Fibroblast of upper back skin (primary cell): ENCODE measurements around the gene ANXA5.

Experiments used
- DNase-seq: peaks from one replicate; pipeline ENCODE4 v3.0.0-alpha.2; 2013

ANXA5 gene

DNA sequence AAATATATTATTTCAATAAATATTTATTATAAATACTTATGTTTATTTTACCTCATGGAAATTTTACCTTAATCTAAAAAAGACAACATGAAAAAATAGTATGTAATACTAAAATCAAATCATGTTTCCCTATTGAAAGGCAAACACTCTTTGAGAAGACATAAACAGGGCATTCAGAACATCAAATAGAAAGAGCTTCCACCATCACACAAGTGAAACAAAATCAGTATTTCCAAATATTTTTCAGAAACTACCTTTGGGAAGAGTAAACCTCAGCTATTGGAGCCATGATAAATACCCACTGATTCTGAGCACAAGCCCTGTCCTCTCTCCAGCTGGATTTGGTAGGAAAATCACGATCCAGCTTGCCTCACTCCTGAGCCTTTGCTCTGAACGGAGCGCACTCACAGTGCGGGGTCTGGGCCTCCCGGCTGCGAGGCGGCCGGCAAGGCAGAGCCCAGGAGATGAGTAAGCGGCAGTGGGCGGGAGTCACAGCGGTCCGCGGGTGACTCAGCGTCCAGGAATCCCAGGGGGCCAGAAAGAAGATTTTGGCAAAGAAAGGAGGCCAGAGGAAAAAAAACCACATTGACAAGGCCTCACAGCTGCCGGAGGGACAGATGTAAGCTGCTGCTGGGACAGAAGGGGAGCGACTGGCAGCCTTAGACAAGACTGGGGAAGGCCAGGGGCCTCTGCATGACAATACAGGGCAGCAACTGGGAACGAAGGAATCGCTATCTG, 14.7 kb upstream of the ANXA5 start:
- DNase-seq = peak; percentile 98

DNA sequence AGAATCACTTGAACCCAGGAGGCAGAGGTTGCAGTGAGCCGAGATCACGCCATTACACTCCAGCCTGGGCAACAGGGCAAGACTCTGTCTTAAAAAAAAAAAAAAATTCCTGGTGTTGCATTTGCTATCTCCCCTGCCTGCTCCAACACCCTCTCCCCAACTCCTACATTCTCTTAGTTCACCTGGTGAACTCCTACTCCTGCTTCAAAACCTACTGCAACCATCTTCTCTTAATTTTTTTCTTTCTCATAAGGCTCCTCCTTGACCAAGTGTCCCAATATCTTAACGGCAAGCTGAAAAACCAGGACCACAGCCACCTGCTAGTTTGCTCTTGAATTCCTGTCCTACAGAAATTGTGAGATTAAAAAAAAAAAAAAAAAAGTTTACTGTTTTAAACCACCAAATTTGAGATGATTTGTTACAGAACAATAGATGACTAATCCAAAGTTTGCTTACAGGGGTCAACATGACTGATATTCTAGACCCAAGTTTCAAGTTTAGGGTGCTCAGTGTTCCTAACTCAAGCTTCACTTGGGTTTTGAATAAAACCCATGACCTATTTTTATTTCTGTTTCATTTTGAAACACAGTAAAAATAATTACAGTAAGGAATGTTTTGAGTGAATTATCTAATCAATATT, 13.1 kb upstream of the ANXA5 start:
- no peak for DNase-seq

DNA sequence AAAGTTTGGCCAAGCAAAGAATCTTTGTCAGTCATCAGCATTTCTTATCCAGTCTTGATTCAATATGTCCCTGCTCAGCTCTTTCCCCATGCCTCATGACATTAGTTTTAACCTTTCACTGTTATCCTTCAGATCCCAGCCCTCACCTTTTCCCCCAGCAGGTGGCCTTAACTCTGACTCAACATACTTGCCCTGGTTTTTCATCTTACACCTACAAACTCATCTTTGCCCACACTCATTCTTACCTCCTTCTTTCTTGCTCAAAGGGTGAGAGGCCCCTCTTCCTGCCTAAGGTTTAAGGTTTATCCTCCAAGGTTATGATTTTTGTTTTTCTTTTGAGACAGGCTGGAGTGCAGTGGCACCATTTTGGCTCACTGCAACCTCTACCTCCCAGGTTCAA, 10.6 kb upstream of the ANXA5 start:
- no peak for DNase-seq

- peak; percentile 96 for DNase-seq
These were observed 9.8 kb upstream of the ANXA5 start for GRCh38 chr4:121706595-121707021.

GRCh38 chr4:121705521-121705920, 8.7 kb upstream of the ANXA5 start:
- no peak for DNase-seq

DNA sequence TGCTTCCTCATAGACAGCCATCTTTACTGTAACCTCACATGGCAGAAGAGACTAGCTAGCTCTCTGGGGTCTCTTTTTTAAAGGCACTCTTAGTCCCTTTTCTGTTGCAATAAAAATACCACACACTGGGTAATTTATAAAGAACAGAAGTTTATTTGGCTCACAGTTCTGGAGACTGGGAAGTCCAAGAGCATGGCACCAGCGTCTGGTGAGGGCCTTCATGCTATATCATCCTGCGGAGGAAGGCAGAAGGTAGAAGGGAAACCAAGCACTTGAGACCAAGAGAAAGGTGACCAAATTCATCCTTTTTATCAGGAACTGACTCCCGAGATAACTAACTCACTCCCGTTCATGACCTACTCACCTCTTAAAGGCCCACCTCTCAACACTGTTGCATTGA, 5.4 kb upstream of the ANXA5 start:
- no peak for DNase-seq

- DNase-seq = no peak
These were observed 4.5 kb upstream of the ANXA5 start for GRCh38 chr4:121701263-121701662.

DNA sequence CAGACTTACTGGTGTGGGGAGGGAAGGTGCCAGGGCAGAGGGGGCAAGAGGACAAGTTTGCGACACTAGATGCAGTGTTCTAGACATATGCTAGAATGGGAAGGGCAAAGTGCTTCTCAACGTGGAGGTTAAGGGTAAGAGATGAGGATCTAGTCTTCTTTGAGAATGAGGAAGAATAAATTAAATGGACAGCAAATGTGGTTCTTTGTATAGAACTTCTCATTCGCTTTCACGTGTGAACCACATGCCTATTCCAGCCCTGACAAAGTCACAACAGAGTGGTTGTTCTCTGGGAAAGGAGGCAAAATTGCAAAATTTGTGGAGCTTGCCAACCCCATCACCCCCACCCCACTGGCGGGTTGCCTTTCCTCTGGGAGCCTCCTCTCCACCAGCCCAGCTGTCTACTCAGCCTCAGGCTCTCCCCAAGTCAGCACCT, 1.5 kb upstream of the ANXA5 start:
- DNase-seq = no peak

DNA sequence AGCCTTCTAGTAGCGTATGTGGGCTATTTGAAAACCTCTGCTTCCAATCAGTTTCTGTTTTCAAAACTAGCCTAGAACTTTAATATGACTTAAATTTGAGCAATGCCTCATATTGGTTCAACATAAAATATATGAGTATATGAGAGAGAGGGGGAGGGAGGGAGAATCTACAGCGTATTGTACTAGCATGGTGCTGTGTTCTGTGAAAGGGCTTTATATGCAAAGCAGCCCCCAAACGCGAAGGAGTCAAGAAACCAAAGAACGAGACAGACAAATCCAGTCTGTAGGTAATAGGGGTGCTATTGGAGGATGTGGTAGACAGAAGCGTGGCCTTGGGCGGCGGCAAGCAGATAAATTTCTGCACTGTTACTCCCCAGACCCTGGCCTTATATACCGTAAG, 784 bp upstream of the ANXA5 start:
- no peak for DNase-seq

- DNase-seq = peak; percentile 83
These were observed 605 bp downstream of the ANXA5 start for GRCh38 chr4:121696170-121696580.

- DNase-seq = no peak
These were observed 2.9 kb downstream of the ANXA5 start for GRCh38 chr4:121693886-121694285.

- no peak for DNase-seq
These were observed 3.3 kb downstream of the ANXA5 start for GRCh38 chr4:121693450-121693849.

DNA sequence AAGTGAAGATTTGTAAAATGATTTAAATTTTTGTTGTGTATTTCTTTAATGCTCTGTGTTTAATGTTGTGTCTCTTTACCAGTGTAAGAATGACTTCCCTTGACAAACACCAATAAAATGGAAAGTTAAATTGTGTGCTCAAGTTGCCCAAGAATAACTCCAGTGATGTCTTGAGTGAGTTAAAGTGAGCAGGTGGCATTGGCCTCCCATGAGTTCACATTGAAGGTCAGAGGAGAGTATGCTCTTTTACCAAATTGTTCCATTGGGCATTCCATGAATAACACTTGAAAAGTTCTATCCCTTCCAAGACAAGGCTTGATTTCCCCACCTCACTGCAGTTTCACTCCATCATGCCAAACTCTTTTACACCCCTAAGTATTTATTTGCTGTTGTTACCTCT, 4.5 kb downstream of the ANXA5 start:
- DNase-seq = no peak

DNA sequence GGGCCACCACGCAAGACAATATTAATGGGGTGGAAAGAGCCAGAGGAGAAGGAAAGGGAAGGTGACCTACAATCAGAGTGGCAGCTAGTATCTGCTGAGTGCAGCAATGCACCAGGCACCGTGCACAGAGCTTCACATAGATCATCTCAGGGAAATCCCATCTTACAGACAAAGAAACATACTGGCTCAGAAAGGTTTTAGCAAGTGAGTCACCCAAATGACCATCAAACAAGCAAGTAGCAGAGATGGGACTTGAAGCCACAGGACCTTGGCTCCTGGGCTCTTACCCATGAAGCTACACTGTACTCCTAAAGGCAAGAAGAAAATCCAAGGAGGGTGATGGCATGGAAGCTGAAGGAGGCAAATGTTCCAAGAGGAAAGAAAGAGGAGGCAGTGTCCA, 6.8 kb downstream of the ANXA5 start:
- DNase-seq = peak; percentile 70

GRCh38 chr4:121688701-121689100, 8.1 kb downstream of the ANXA5 start:
- no peak for DNase-seq

- no peak for DNase-seq
These were observed 8.5 kb downstream of the ANXA5 start for GRCh38 chr4:121688261-121688660.

GRCh38 chr4:121686255-121686654, 10.5 kb downstream of the ANXA5 start:
- DNase-seq = no peak

DNA sequence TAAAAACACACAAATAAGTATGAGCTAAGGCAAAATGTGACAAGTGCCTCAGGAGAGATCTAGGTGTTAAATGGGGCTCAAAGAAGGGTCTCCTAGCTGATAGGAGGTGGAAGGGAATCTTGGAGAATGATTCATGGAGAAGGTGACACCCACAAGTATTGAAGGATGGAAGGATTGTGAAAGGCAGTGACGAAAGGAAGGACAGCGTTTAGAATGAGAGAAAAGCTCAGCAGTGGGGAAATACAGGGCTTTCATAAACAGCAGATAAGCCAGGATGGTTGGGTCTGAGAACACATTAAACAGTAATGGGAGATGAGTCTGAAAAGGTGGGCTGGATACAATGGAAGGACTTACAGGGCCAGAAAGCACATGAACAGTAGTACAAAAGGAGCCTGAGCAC, 11.5 kb downstream of the ANXA5 start:
- no peak for DNase-seq

DNA sequence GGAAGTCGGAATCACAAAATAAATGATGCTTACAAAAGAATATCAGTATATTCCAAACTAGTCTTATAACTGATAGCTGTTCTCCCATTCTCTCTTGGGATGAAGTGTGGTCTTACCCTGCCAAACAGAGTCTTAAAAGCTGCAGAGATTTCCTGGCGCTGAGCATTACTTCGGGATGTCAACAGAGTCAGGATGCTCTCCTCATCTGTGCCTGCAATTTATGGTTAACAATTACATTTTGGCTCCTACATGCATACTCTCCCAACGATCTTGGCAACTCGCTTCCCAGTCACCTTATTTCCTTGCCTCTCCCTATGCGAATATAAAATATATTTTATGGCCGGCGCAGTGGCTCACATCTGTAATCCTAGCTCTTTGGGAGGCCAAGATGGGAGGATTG, 12.2 kb downstream of the ANXA5 start:
- DNase-seq = no peak

DNA sequence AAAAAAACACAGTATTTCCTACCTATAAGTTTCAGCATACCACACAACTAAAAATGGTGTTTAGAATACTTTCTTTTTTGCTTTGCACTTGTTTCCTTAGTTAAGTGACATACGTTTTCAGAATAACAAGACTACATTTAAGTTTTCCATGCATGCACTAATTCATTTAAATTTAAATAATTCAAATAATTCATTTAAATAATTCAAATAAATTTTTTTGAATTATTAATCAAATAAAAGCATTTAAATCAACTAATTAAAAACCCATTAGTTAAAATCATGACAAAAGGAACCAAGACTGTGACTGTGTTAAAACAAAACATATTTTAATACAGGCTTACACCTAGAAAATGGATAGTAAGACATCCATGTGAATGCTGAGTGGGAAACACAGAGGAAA, 12.8 kb downstream of the ANXA5 start:
- no peak for DNase-seq

DNA sequence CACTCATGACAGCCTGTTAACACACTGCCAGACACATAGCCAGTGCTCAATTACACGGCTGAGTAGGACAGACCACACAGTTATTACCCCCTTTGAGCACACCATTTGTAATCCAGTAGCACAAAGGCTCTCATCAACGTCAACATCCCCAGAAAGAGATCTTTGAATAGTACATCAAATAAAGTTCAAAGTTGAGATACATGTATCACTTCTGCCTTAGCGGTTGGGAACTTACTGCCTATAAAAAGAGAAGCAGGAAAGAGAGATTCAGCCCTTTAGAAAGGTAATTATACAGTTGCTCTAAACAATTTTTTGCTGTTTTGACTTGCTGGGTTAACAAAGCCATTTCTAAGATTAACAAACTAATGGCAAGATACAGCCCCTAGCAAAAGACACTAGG, 16.2 kb downstream of the ANXA5 start:
- no peak for DNase-seq

DNA sequence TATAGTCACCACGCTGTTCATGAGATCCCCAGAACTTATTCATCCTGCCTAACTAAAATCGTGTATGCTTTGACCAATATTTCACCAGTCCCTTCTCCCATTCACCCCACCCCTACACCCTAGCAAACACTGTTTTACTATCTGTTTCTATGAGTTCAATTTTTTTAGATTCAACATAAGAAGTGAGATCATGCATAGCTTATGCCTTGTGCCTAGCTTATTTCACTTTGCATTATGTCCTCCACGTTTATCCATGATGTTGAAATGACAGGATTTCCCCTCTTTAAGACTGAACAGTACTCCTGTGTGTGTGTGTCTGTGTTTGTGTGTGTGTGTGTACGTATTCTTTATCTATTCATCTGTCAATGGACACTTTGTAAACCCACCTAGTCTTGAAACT, 16.8 kb downstream of the ANXA5 start:
- DNase-seq = no peak

- no peak for DNase-seq
These were observed 17.5 kb downstream of the ANXA5 start for GRCh38 chr4:121679267-121679666.

- DNase-seq = no peak
These were observed 19.3 kb downstream of the ANXA5 start for GRCh38 chr4:121677524-121677923.
